ENCODE measurements around the gene CFAP100.

The CFAP100 gene

GRCh38 chr3:126398423-126399350, 4.0 kb downstream of the CFAP100 start:
- FAIRE-seq, result no peak
- DNase-seq (ENCODE audit: insufficient read length, low spot score), result no peak

- FAIRE-seq (no peak), DNase-seq (ENCODE audit: insufficient read length, low spot score) (no peak)
These were observed 4.6 kb downstream of the CFAP100 start for GRCh38 chr3:126399351-126399735.

GRCh38 chr3:126399756-126400155, 5.0 kb downstream of the CFAP100 start:
- DNase-seq (ENCODE audit: insufficient read length, low spot score) (no peak), FAIRE-seq (no peak)

DNA sequence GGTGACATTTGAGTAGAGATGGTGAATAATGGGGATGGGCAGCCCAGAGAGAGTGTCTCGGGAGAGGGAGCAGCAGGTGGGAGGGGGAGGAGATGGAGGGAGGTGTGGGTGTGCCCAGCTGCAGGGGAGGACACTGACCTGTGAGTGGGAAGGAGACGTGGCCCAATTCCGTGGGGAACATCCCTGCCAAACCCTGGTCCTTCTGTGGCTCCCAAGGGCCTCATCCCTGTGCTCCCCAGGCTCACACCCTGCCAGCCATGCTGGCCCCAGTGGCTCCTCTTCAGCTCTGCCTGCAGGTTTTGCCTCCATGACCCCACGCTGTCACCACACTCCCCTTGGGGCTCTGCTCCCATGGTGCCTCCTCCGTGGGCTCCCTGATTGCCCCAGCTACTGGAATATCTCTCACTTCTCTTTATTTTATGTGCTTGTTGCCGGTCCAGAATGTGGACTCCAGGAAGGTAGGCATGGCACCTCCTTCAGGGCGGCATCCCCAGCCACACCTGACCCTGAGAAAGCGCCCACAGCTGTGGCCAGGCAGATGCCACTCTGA, 7.0 kb downstream of the CFAP100 start:
- FAIRE-seq (no peak), DNase-seq (ENCODE audit: insufficient read length, low spot score) (no peak)

- FAIRE-seq (no peak), DNase-seq (ENCODE audit: insufficient read length, low spot score) (no peak)
These were observed 7.5 kb downstream of the CFAP100 start for GRCh38 chr3:126402178-126402577.

- DNase-seq (ENCODE audit: insufficient read length, low spot score) (no peak), FAIRE-seq (no peak)
These were observed 8.1 kb downstream of the CFAP100 start for GRCh38 chr3:126402666-126403302.

DNA sequence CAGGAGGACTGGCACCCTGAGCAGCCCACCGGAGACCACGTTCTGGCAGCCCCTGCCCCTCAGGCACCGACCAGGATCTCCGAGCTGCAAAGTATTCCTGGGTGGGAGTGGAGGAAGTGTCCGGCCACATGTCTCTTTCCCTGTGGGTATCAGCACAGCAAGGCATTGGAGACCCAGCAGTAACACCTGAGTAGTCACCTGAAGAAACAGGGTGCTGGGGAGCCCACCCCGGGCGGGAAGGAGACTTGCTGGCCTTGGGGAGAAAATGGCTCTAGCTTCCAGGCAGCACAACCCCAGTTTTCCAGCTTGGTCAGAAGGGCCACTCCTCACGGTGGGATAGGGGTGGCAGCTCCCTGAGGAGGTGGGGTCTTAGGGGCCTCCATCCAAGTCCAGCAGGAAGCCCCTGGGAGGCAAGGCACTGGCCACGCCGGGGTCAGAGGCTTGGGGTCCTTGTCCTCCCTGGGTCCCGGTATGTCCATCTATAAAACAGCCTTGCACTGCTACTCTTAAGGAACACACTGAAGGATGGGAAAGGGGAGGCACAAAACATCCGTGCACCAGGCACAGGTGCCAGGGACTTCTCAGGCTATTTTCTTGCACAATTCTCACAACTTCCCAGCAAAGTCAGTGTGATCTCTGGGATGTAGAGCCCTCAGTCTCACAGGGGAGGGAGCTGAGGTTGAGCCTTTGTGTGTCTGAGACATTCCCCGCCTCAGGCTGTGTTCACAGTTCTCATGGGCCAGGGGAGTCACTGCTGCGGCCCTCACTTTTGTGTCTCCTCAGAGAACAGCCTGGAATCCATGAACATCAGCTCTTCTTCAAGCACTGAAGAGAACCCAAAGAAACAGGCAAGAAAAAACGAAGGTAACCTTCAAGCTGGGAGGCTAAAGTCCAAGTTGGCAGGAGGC, 11.9 kb downstream of the CFAP100 start:
- FAIRE-seq (no peak), DNase-seq (ENCODE audit: insufficient read length, low spot score) (no peak)

DNA sequence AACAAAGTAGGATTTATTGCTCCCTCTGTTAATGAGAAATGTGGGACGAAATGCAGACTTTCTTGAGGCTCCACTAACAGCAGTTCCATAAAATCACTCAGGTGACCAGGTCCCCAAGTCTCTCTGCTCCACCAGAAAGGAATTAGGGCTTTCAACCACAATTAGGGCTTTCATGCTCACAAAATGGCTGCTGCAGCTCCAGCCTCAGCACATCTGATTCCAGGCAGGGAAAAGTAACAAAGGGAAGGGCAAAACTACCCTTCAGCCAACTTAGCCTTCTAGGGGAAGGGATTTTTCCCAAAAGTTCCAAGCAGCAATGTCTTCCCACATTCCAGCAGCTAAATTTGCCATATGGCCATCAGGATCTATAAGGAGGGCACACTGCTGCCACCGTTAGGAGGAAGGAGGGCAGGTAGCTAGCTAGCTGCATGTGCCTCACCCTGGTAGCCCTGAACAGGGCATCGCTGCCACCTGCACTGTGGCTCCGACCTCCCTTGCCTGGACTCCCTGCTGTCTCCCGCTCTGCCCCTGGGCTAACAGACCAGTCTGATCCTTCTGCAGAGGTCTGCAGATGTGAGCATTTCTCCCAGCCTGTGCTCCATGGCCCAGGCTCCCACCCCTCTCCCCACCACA, 12.8 kb downstream of the CFAP100 start:
- FAIRE-seq (no peak), DNase-seq (ENCODE audit: insufficient read length, low spot score) (no peak)

- no peak for FAIRE-seq
These were observed 13.4 kb downstream of the CFAP100 start for GRCh38 chr3:126408099-126408498.

GRCh38 chr3:126412841-126413692, 18.4 kb downstream of the CFAP100 start:
- FAIRE-seq, result no peak
- no peak for DNase-seq (ENCODE audit: insufficient read length, low spot score)

More at GRCh38 chr3:126408099-126408498, 13.4 kb downstream of the CFAP100 start:
- DNase-seq (ENCODE audit: insufficient read length, low spot score), result no peak

DNA sequence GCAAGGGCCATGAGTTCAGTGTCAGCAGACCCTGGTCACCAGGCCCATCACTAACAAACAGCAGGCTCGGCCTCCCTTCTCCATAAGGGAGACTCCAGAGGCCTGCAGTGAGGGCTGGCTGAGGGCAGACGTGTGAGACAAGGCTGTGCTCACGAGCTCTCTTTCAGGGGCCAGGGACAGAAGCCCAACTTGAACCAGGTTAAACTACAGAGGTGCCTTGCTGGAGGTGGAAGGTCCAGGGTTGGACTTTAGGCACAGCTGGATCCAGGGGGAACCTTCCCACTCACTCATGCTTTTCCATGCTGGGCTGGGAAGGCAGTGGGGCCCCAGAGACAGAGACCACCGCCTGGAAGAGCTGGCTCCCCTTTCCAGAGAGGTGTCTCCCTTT, 19.0 kb downstream of the CFAP100 start:
- FAIRE-seq, result no peak
- DNase-seq (ENCODE audit: insufficient read length, low spot score), result no peak

- DNase-seq (ENCODE audit: insufficient read length, low spot score) (no peak), FAIRE-seq (no peak)
These were observed 19.7 kb downstream of the CFAP100 start for GRCh38 chr3:126414406-126414805.

- DNase-seq (ENCODE audit: insufficient read length, low spot score) (no peak), FAIRE-seq (no peak)
These were observed 20.4 kb downstream of the CFAP100 start for GRCh38 chr3:126414961-126415660.

- DNase-seq (ENCODE audit: insufficient read length, low spot score) (no peak), FAIRE-seq (no peak)
These were observed 21.2 kb downstream of the CFAP100 start for GRCh38 chr3:126415661-126416591.

GRCh38 chr3:126416943-126417342, 22.2 kb downstream of the CFAP100 start:
- DNase-seq (ENCODE audit: insufficient read length, low spot score), result no peak
- FAIRE-seq, result no peak

- DNase-seq (ENCODE audit: insufficient read length, low spot score) (no peak), FAIRE-seq (no peak)
These were observed 22.8 kb downstream of the CFAP100 start for GRCh38 chr3:126417515-126417914.

GRCh38 chr3:126417981-126418530, 23.3 kb downstream of the CFAP100 start:
- no peak for FAIRE-seq
- DNase-seq (ENCODE audit: insufficient read length, low spot score), result no peak
